Peyer's patch (tissue), 4 donors: Measurements from ENCODE around the gene FER1L5.

Experiments
- POLR2A ChIP-seq, 2 donors: fragments of 450-650 bp; IDR thresholded peaks; one replicate each; pipeline ENCODE4 v1.5.1; 2017; ENCODE audit warnings: antibody characterized with exemption in 2 of 2, mild to moderate bottlenecking in 2 of 2, moderate library complexity in 2 of 2
- TF ChIP-seq, protein P1 (sequence below), 6 experiments: fragments of 450-650 bp in 4 of 6; fragments of 200-600 bp in 2 of 6; sonication (generic) in 1 of 6; IDR thresholded peaks; one replicate each; pipeline ENCODE4 v1.5.1; 2017 to 2019; ENCODE audit warnings: antibody characterized with exemption in 6 of 6, mild to moderate bottlenecking in 3 of 6, moderate library complexity in 1 of 6

DNA sequence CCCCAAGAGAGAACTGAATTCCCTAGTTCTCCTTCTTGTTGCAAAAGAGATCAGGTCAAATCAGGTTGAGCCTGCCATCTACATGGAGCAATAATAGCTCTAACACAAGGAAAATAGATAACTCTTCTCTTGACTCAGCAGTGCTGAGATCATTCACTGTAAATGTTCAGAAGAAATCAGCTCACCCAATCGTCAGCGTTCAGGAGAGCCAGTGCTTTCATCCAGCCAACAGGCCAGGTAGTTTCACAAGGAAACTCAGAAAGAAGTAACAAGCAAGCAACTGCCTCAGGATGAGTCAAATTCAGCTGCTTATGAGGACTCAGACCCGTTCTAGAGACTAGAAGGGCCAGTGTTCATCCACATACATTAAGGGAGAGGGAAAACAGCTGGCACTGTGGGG lies 91.4 kb downstream of the FER1L5 start:
- TF ChIP-seq, protein P1, sequence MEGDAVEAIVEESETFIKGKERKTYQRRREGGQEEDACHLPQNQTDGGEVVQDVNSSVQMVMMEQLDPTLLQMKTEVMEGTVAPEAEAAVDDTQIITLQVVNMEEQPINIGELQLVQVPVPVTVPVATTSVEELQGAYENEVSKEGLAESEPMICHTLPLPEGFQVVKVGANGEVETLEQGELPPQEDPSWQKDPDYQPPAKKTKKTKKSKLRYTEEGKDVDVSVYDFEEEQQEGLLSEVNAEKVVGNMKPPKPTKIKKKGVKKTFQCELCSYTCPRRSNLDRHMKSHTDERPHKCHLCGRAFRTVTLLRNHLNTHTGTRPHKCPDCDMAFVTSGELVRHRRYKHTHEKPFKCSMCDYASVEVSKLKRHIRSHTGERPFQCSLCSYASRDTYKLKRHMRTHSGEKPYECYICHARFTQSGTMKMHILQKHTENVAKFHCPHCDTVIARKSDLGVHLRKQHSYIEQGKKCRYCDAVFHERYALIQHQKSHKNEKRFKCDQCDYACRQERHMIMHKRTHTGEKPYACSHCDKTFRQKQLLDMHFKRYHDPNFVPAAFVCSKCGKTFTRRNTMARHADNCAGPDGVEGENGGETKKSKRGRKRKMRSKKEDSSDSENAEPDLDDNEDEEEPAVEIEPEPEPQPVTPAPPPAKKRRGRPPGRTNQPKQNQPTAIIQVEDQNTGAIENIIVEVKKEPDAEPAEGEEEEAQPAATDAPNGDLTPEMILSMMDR (IDR thresholded peaks at IDR 0.05), result no peak
- TF ChIP-seq POLR2A (IDR thresholded peaks at IDR 0.05), result no peak
